AG09309 (cell line): ENCODE data around the gene CTAGE1.

Source experiments
- DNase-seq: peaks from one replicate; pipeline ENCODE4 v3.0.0-alpha.2; 2010; ENCODE audit warnings: low read depth
- H3K4me3 ChIP-seq: 2 replicates; pipeline ENCODE4 v1.5.1; 2011; ENCODE audit warnings: mild to moderate bottlenecking, low read depth, low read length, moderate library complexity; ENCODE audit not compliant: control insufficient read depth
- TF ChIP-seq, protein P1 (sequence below): IDR thresholded peaks from 2 replicates; pipeline ENCODE4 v1.5.1; 2011; ENCODE audit warnings: mild to moderate bottlenecking, low read depth, low read length, inconsistent platforms; ENCODE audit not compliant: insufficient read depth, control insufficient read depth; ENCODE audit errors: missing control alignments

Gene CTAGE1

DNA sequence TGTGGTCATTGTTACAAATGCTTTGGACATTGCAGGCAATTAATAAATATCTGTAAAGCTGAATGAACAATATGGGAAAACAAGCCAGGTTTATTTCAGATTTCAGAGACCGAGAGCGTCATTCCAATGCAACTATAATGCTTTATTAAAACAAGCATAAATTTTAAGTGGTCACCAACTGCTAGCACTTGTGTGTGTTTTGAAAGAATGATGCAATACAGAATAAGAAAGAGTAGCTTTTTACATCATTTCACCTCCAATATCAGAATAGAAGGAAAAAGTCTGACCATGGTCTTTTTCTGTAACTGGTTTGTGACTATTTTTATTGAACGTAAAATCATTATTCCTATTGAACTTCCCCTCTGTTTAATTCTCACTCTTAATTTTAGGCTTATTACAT, 7.6 kb downstream of the CTAGE1 start:
- TF ChIP-seq, protein P1, sequence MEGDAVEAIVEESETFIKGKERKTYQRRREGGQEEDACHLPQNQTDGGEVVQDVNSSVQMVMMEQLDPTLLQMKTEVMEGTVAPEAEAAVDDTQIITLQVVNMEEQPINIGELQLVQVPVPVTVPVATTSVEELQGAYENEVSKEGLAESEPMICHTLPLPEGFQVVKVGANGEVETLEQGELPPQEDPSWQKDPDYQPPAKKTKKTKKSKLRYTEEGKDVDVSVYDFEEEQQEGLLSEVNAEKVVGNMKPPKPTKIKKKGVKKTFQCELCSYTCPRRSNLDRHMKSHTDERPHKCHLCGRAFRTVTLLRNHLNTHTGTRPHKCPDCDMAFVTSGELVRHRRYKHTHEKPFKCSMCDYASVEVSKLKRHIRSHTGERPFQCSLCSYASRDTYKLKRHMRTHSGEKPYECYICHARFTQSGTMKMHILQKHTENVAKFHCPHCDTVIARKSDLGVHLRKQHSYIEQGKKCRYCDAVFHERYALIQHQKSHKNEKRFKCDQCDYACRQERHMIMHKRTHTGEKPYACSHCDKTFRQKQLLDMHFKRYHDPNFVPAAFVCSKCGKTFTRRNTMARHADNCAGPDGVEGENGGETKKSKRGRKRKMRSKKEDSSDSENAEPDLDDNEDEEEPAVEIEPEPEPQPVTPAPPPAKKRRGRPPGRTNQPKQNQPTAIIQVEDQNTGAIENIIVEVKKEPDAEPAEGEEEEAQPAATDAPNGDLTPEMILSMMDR, result no peak
- no peak for DNase-seq
- no peak overlapping the region for H3K4me3 ChIP-seq

DNA sequence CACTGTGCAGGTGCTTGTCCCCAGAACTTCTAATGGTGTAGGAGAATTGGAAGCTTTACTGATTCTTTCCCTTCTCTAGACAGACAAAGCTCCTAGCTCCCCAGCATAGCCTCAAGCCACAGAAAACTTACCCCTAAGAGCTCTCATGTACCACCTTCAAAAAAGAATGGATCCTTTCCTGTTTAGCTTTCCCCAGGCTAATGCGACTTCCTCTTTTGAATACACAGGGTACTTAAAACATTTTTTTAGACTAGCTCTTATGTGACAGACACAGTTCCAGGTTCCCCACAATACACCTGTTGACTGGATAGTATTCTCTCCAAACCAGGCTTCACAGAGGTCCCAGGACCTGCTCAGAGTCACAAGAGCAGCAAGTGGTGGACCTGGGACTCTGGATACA, 8.3 kb downstream of the CTAGE1 start:
- H3K4me3 ChIP-seq, result no peak overlapping the region

DNA sequence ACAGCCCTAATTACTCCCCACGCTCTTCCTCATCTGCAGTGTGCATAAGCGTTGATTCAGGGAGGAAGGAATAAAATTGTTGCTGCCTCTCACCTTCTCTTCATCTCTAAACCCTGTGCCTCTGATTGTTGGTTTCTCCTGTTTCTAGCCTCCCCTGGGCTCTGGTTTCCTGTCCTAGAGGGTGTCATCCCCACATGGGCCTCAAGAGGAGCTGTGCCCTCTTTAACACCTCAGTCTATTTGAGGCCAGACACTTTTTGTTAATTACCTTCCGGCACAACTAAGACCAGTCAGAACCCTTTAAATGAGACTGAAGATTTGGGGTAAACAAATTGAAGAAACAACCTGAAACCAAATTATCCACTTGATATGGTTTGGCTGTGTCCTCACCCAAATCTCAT, 9.7 kb downstream of the CTAGE1 start:
- no peak overlapping the region for H3K4me3 ChIP-seq
- TF ChIP-seq, protein P1, result no peak
- no peak for DNase-seq

More for the DNA sequence above, 8.3 kb downstream of the CTAGE1 start:
- TF ChIP-seq, protein P1, result no peak
- DNase-seq, result no peak

DNA sequence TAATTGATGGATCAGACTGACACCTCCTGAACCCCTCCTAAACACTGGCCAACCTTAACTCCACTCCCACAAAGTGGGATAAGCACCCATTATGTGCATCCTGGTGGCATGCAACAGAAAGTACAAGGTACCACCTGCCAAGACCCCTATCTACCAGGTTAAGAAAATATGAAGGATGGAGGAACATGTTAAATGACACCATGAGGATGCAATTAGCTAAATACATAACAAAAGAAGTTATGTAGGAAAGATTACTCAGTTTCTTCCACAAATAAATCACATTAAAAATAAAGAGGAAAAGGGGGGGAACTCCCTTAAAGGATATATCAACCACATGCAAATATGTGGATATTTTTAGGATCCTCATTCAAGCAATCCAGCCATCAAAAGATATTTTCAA, 12.6 kb downstream of the CTAGE1 start:
- H3K4me3 ChIP-seq, result no peak overlapping the region
- no peak for DNase-seq
- TF ChIP-seq, protein P1, result no peak

DNA sequence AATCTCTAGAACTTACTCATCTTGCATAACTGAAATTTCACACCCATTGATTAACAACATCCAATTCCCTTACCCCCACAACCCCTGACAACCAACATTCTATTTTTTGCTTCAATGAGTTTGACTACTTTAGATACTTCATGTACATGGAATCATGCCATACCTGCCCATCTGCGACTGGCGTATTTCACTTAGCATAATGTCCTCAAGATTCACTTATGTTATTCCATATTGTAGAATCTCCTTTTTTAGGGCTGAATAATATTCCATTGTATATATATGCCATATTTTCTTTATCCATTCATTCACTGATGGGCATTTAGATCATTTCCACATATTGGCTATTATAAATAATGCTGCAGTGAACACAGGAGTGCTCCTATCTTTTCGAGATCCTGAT, 13.8 kb downstream of the CTAGE1 start:
- TF ChIP-seq, protein P1, result no peak
- no peak for DNase-seq
- H3K4me3 ChIP-seq, result no peak overlapping the region

DNA sequence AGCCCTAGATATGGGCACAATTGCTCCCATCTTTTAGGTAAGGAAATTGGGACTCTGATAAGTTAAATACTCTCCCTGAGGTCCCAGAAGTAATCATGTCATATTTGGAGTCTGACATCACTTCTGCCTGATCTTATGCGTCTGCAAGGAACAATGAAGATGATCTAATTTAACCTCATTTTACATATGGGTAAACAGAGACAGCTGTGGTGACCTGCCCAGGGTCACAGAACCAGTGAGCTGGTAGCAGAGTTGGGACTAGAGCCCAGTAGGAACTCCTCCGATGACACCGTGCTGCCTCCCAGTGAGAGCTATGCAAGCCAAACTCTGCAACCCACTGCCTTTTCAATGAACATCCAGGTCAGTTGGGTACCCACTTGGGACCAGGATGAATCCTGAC, 17.8 kb downstream of the CTAGE1 start:
- no peak for DNase-seq
- TF ChIP-seq, protein P1, result no peak
- H3K4me3 ChIP-seq, result no peak overlapping the region

DNA sequence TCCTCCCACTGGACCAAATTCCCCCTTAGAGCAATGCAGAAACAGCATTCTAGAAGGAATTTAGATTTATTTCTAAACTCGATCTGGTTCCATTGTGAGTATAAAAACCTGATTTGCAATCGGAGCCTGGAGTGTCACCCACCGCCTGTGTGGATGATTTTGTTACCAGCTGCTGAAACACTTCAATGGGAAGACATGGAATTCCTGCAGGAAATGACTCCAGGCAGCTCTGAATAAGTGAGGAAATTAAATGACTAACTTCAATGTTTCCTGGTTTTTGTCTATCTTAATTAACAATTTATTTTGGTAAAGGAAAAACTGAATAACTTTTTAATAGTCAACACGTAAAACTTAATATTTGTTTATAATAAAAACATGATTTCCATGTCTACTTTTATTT, 19.3 kb downstream of the CTAGE1 start:
- no peak overlapping the region for H3K4me3 ChIP-seq
- TF ChIP-seq, protein P1, result no peak
- DNase-seq, result no peak
